Stimulated activated naive CD8-positive, alpha-beta T cell treated with anti-CD3 and anti-CD28 coated beads, Interleukin-15, Interleukin-2, amounts not matched to agents 100 U/mL and 50 U/mL, for 24 hours (primary cell): ENCODE data around the gene PRPF31.
A peak's percentile ranks its signal among the peaks of the same experiment; 100 is the strongest.
"Not testable (repeated sequence)": the region's sequence is repeated elsewhere in the genome, so short reads cannot be mapped to it uniquely, and the experiment has no call there.

Source experiments
- ATAC-seq: fragments of 150-1000 bp; cut with Tn5 transposase; one replicate; pipeline ENCODE4 v1.10.0; 2021
- DNase-seq: peaks from one replicate; pipeline ENCODE4 v3.0.0; 2021

The PRPF31 gene

GRCh38 chr19:54162884-54163283 is 47.3 kb downstream of the PRPF31 start:
- DNase-seq (no peak), ATAC-seq (no peak)

- ATAC-seq (peak; percentile 7), DNase-seq (peak; percentile 83)
These were observed 49.0 kb downstream of the PRPF31 start for GRCh38 chr19:54164369-54165068.

- no peak for DNase-seq
- ATAC-seq, result no peak
These were observed 49.7 kb downstream of the PRPF31 start for GRCh38 chr19:54165222-54165621.

GRCh38 chr19:54168174-54168917 is 52.8 kb downstream of the PRPF31 start:
- DNase-seq (peak; percentile 98), ATAC-seq (peak; percentile 86)

GRCh38 chr19:54169149-54169740 is 53.7 kb downstream of the PRPF31 start:
- ATAC-seq, result no peak
- DNase-seq, result no peak

- not testable (repeated sequence) for ATAC-seq
These were observed 56.3 kb downstream of the PRPF31 start for GRCh38 chr19:54171736-54172431.

GRCh38 chr19:54172471-54173358 is 57.2 kb downstream of the PRPF31 start, which contains the start of gene TMC4:
Gene TMC4 (minus strand): TSS chr19:54173160. CDS start chr19:54173117, 43 bp downstream.
- DNase-seq (no peak), ATAC-seq (no peak)

More at GRCh38 chr19:54171736-54172431, 56.3 kb downstream of the PRPF31 start:
- not testable (repeated sequence) for DNase-seq

GRCh38 chr19:54173359-54173699 is 57.8 kb downstream of the PRPF31 start:
- ATAC-seq (no peak), DNase-seq (no peak)

- DNase-seq (no peak), ATAC-seq (no peak)
These were observed 58.6 kb downstream of the PRPF31 start for GRCh38 chr19:54173951-54174834.

- DNase-seq (no peak), ATAC-seq (peak; percentile 76)
These were observed 63.2 kb downstream of the PRPF31 start for GRCh38 chr19:54178581-54179261.

GRCh38 chr19:54179262-54179852 is 63.8 kb downstream of the PRPF31 start:
- DNase-seq, result no peak
- no peak for ATAC-seq

GRCh38 chr19:54179921-54180461 is 64.4 kb downstream of the PRPF31 start:
- no peak for DNase-seq
- ATAC-seq, result no peak

- DNase-seq, result no peak
- ATAC-seq, result no peak
These were observed 65.1 kb downstream of the PRPF31 start for GRCh38 chr19:54180691-54181091.
